Measurements from ENCODE around the gene CFLAR.

GRCh38 chr2:201105759-201106158 is 10.2 kb upstream of the CFLAR start:
- TF ChIP-seq CTCF (IDR thresholded peaks at IDR 0.05 in 2 of 3, conservative IDR thresholded peaks at IDR 0.05 in 1 of 3; ENCODE audit: borderline replicate concordance in 1 of 3, insufficient read depth in 1 of 3, low read depth in 2 of 3, low read length in 2 of 3), result no peak
- no peak for TF ChIP-seq YY1 (IDR thresholded peaks at IDR 0.05; ENCODE audit: extremely low read depth, insufficient replicate concordance, low read depth, low read length)
- no peak for TF ChIP-seq ELF1 (IDR thresholded peaks at IDR 0.05; ENCODE audit: borderline replicate concordance, low read depth)
- TF ChIP-seq, protein P1, sequence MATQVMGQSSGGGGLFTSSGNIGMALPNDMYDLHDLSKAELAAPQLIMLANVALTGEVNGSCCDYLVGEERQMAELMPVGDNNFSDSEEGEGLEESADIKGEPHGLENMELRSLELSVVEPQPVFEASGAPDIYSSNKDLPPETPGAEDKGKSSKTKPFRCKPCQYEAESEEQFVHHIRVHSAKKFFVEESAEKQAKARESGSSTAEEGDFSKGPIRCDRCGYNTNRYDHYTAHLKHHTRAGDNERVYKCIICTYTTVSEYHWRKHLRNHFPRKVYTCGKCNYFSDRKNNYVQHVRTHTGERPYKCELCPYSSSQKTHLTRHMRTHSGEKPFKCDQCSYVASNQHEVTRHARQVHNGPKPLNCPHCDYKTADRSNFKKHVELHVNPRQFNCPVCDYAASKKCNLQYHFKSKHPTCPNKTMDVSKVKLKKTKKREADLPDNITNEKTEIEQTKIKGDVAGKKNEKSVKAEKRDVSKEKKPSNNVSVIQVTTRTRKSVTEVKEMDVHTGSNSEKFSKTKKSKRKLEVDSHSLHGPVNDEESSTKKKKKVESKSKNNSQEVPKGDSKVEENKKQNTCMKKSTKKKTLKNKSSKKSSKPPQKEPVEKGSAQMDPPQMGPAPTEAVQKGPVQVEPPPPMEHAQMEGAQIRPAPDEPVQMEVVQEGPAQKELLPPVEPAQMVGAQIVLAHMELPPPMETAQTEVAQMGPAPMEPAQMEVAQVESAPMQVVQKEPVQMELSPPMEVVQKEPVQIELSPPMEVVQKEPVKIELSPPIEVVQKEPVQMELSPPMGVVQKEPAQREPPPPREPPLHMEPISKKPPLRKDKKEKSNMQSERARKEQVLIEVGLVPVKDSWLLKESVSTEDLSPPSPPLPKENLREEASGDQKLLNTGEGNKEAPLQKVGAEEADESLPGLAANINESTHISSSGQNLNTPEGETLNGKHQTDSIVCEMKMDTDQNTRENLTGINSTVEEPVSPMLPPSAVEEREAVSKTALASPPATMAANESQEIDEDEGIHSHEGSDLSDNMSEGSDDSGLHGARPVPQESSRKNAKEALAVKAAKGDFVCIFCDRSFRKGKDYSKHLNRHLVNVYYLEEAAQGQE (IDR thresholded peaks at IDR 0.05; ENCODE audit: low read depth), result no peak
- TF ChIP-seq POLR2A (IDR thresholded peaks at IDR 0.05; ENCODE audit: borderline replicate concordance, extremely low read depth, insufficient read depth, insufficient read length), result no peak
- no peak for TF ChIP-seq SIN3A (IDR thresholded peaks at IDR 0.05; ENCODE audit: low read depth)
- no peak for TF ChIP-seq EZH2 (IDR thresholded peaks at IDR 0.05)
- TF ChIP-seq ZNF274 (IDR thresholded peaks at IDR 0.05; ENCODE audit: low read depth, low read length), result no peak
- no peak for TF ChIP-seq MAX (IDR thresholded peaks at IDR 0.05)
- no peak for TF ChIP-seq CBX3 (IDR thresholded peaks at IDR 0.05; ENCODE audit: low read depth)

All from HCT116 (cell line).